HG02642 (cell line): Measurements from ENCODE around the gene SLPI.

Source experiments
- ATAC-seq: cut with Tn5 transposase; IDR thresholded peaks from one replicate; pipeline ENCODE4 v1.9.1; 2021; ENCODE audit warnings: mild to moderate bottlenecking; ENCODE audit not compliant: unreplicated experiment, poor library complexity

Gene SLPI

DNA sequence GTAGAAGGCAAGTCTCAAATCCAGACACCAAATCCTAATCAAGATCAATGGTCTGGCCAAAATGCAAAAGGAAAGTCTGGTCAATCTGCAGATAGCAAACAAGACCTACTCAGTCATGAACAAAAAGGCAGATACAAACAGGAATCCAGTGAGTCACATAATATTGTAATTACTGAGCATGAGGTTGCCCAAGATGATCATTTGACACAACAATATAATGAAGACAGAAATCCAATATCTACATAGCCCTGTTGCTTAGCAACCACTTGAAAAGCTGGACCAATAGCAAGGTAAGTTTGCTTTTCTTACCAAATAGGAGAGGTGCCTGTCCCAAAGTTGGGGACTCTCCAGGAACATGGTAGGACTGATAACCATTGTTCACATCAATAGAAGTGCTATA is 31.2 kb downstream of the SLPI start:
- no peak for ATAC-seq

DNA sequence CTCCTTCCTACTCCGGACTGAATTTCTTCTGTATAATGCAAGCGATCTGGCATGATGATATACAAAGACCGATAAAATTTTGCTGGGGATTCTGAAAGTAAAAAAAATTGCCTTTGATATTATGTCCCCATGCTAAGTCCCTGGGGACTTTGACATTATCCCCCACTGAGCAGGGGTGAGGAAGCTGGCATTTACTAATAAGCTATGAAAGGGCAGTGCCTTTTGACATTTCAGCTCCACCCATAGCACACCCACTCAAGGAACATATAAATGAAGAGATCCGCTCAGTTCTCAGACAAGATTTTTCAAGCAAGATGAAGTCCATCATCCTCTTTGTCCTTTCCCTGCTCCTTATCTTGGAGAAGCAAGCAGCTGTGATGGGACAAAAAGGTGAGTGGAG is 33.3 kb downstream of the SLPI start, which contains the start of gene SEMG2:
Gene SEMG2 (plus strand): TSS at position 298 of the 400 bp plus-strand sequence. CDS start 17 bp downstream, at position 315.
- no peak for ATAC-seq

- no peak for ATAC-seq
Measured at GRCh38 chr20:45218636-45219035, 35.7 kb downstream of the SLPI start.

DNA sequence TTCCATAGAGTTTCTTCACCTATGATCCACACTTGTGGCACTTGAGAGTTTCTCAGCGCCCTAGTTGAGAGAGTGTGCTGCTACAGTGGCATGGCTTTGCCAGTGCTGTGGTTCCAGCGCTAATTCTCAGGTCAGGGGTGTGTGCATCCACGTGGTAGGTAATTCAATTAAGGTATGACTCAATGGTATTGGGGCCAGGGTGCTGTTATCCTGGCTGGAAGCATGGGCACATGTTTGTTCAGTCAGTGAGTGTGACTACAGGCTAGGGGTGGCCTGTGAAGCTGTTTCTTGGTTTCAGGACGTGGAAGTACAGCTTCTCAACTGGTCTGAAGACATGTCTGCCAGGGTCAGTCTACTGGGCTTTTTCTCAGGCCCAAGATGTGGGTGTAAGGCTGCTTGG is 36.2 kb downstream of the SLPI start:
- ATAC-seq: no peak

DNA sequence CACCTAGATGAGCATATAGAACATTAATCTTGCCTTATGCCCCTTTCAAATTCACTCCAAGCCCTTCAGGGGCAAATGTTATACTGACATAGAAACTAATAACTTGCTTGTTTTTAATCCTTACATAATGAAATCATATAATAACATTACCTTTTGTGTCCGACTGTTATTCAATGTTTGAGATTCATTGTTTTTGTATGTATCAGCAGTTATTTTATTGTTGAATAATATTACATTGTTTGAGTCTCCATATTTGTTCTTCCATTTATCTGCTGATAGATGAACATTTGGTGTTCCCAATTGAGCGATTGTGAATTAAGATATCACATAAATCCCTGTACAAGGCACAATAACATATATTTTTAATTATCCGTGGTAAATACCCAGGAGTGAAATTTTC is 41.5 kb downstream of the SLPI start:
- ATAC-seq: no peak

- ATAC-seq: no peak
Measured at GRCh38 chr20:45211569-45212474, 42.5 kb downstream of the SLPI start.

- no peak for ATAC-seq
Measured at GRCh38 chr20:45209924-45210323, 44.4 kb downstream of the SLPI start.

GRCh38 chr20:45206725-45207124 is 47.6 kb downstream of the SLPI start, which contains the start of gene SEMG1:
TSS of gene SEMG1 (plus strand) at chr20:45207033. CDS start at chr20:45207054, 21 bp downstream.
- no peak for ATAC-seq
